Skeletal muscle satellite cell (primary cell): ENCODE measurements around the gene ASB18.

Experiments
- H3K27me3 ChIP-seq: 2 replicates; pipeline ENCODE4 v1.7.0; 2013; ENCODE audit warnings: low read length; ENCODE audit not compliant: control insufficient read depth, insufficient read depth
- H3K36me3 ChIP-seq: 2 replicates; pipeline ENCODE4 v1.7.0; 2013; ENCODE audit warnings: mild to moderate bottlenecking, control low read depth, low read length; ENCODE audit not compliant: insufficient read depth
- H3K4me1 ChIP-seq: 2 replicates; pipeline ENCODE4 v1.7.0; 2013; ENCODE audit warnings: low read length; ENCODE audit not compliant: control insufficient read depth, insufficient read depth
- H3K4me2 ChIP-seq: 2 replicates; pipeline ENCODE4 v1.7.0; 2013; ENCODE audit warnings: mild to moderate bottlenecking, low read length
- H3K4me3 ChIP-seq: 2 replicates; pipeline ENCODE4 v1.7.0; 2013; ENCODE audit warnings: low read length
- H3K9ac ChIP-seq: 2 replicates; pipeline ENCODE4 v1.7.0; 2013; ENCODE audit warnings: mild to moderate bottlenecking, low read depth, low read length, moderate library complexity
- H3K9me3 ChIP-seq: replicated peaks from 2 replicates; pipeline ENCODE4 v1.7.0; 2013; ENCODE audit warnings: mild to moderate bottlenecking, control low read depth, low read length

ASB18 gene

GRCh38 chr2:236196366-236196765, 67.8 kb downstream of the ASB18 start:
- Histone ChIP-seq H3K4me3 (no peak overlapping the region), H3K9me3 (no peaks in the 10 kb centered on the region), H3K27me3 (no peaks in the 10 kb centered on the region), H3K36me3 (no peaks in the 10 kb centered on the region), H3K4me2 (no peak overlapping the region), H3K4me1 (no peaks in the 10 kb centered on the region), H3K9ac (no peak overlapping the region)

- Histone ChIP-seq H3K4me2 (no peak overlapping the region), H3K9ac (no peak overlapping the region), H3K4me1 (no peaks in the 10 kb centered on the region), H3K36me3 (no peaks in the 10 kb centered on the region), H3K4me3 (no peak overlapping the region), H3K27me3 (no peaks in the 10 kb centered on the region), H3K9me3 (no peaks in the 10 kb centered on the region)
Measured at GRCh38 chr2:236195726-236196125, 68.5 kb downstream of the ASB18 start.

GRCh38 chr2:236194786-236195185, 69.4 kb downstream of the ASB18 start:
- no peak overlapping the region for H3K9ac ChIP-seq
- no peak overlapping the region for H3K4me3 ChIP-seq
- no peaks in the 10 kb centered on the region for H3K4me1 ChIP-seq
- H3K9me3 ChIP-seq, result no peaks in the 10 kb centered on the region
- H3K27me3 ChIP-seq, result no peaks in the 10 kb centered on the region
- no peak overlapping the region for H3K4me2 ChIP-seq
- H3K36me3 ChIP-seq, result no peaks in the 10 kb centered on the region

GRCh38 chr2:236193026-236193425, 71.2 kb downstream of the ASB18 start:
- Histone ChIP-seq H3K4me3 (no peak overlapping the region), H3K36me3 (no peaks in the 10 kb centered on the region), H3K9ac (no peak overlapping the region), H3K27me3 (no peaks in the 10 kb centered on the region), H3K9me3 (no peaks in the 10 kb centered on the region), H3K4me1 (no peaks in the 10 kb centered on the region), H3K4me2 (no peak overlapping the region)

- no peaks in the 10 kb centered on the region for H3K4me1 ChIP-seq
- no peak overlapping the region for H3K9ac ChIP-seq
- H3K36me3 ChIP-seq, result no peaks in the 10 kb centered on the region
- no peaks in the 10 kb centered on the region for H3K27me3 ChIP-seq
- H3K9me3 ChIP-seq, result no peaks in the 10 kb centered on the region
- no peak overlapping the region for H3K4me2 ChIP-seq
- H3K4me3 ChIP-seq, result no peak overlapping the region
Measured at GRCh38 chr2:236190674-236191073, 73.5 kb downstream of the ASB18 start.

GRCh38 chr2:236184701-236185100, 79.5 kb downstream of the ASB18 start:
- no peak overlapping the region for H3K4me3 ChIP-seq
- H3K4me1 ChIP-seq, result peaks cover 8% of the 10 kb centered on the region
- no peak overlapping the region for H3K4me2 ChIP-seq
- H3K27me3 ChIP-seq, result no peaks in the 10 kb centered on the region
- H3K9ac ChIP-seq, result no peak overlapping the region
- H3K36me3 ChIP-seq, result no peaks in the 10 kb centered on the region
- H3K9me3 ChIP-seq, result no peaks in the 10 kb centered on the region

GRCh38 chr2:236180831-236181453, 83.3 kb downstream of the ASB18 start:
- Histone ChIP-seq H3K4me1 (peaks cover 21% of the 10 kb centered on the region), H3K9ac (peak overlapping the region; percentile 76), H3K4me3 (peak overlapping the region; percentile 70), H3K27me3 (no peaks in the 10 kb centered on the region), H3K36me3 (no peaks in the 10 kb centered on the region), H3K9me3 (no peaks in the 10 kb centered on the region), H3K4me2 (peak overlapping the region; percentile 88)

- Histone ChIP-seq H3K36me3 (no peaks in the 10 kb centered on the region), H3K4me3 (peak overlapping the region; percentile 70), H3K9me3 (no peaks in the 10 kb centered on the region), H3K4me2 (peak overlapping the region; percentile 88), H3K27me3 (no peaks in the 10 kb centered on the region), H3K4me1 (peaks cover 26% of the 10 kb centered on the region), H3K9ac (peak overlapping the region; percentile 76)
Measured at GRCh38 chr2:236180076-236180816, 84.0 kb downstream of the ASB18 start.

GRCh38 chr2:236179236-236180075, 84.8 kb downstream of the ASB18 start:
- Histone ChIP-seq H3K4me1 (peaks cover 31% of the 10 kb centered on the region), H3K36me3 (no peaks in the 10 kb centered on the region), H3K4me3 (peak overlapping the region; percentile 70), H3K27me3 (peaks cover 6% of the 10 kb centered on the region), H3K4me2 (peak overlapping the region; percentile 88), H3K9ac (peak overlapping the region; percentile 76), H3K9me3 (no peaks in the 10 kb centered on the region)

- peaks cover 33% of the 10 kb centered on the region for H3K4me1 ChIP-seq
- H3K36me3 ChIP-seq, result no peaks in the 10 kb centered on the region
- peak overlapping the region; percentile 70 for H3K4me3 ChIP-seq
- peak overlapping the region; percentile 76 for H3K9ac ChIP-seq
- peak overlapping the region; percentile 88 for H3K4me2 ChIP-seq
- H3K27me3 ChIP-seq, result peaks cover 12% of the 10 kb centered on the region
- H3K9me3 ChIP-seq, result no peaks in the 10 kb centered on the region
Measured at GRCh38 chr2:236178890-236179235, 85.3 kb downstream of the ASB18 start.

GRCh38 chr2:236177967-236178889, 86.0 kb downstream of the ASB18 start:
- Histone ChIP-seq H3K4me3 (peak overlapping the region; percentile 70), H3K4me2 (peak overlapping the region; percentile 88), H3K9me3 (no peaks in the 10 kb centered on the region), H3K4me1 (peaks cover 33% of the 10 kb centered on the region), H3K36me3 (no peaks in the 10 kb centered on the region), H3K27me3 (peaks cover 18% of the 10 kb centered on the region), H3K9ac (peak overlapping the region; percentile 76)
